CD4-positive, alpha-beta T cell treated with Interleukin-15 for 1 hour (primary cell): Measurements from ENCODE around the gene LRP1-AS.
"Not testable (repeated sequence)": the region's sequence is repeated elsewhere in the genome, so short reads cannot be mapped to it uniquely, and the experiment has no call there.

ENCODE experiments used
- DNase-seq: peaks from one replicate; pipeline ENCODE4 v3.0.0-alpha.2; 2020

LRP1-AS gene

GRCh38 chr12:57138526-57139272, 8.7 kb downstream of the LRP1-AS start:
- no peak for DNase-seq

GRCh38 chr12:57135527-57136326, 11.7 kb downstream of the LRP1-AS start:
- no peak for DNase-seq

- no peak for DNase-seq
Observed at GRCh38 chr12:57134949-57135348, 12.5 kb downstream of the LRP1-AS start.

- DNase-seq, result no peak
Observed at GRCh38 chr12:57133916-57134315, 13.5 kb downstream of the LRP1-AS start.

GRCh38 chr12:57133013-57133569, 14.3 kb downstream of the LRP1-AS start:
- DNase-seq, result no peak

- no peak for DNase-seq
Observed at GRCh38 chr12:57131896-57132744, 15.3 kb downstream of the LRP1-AS start.

- DNase-seq, result no peak
Observed at GRCh38 chr12:57130941-57131340, 16.5 kb downstream of the LRP1-AS start.

GRCh38 chr12:57129889-57130288, 17.5 kb downstream of the LRP1-AS start:
- DNase-seq, result peak; percentile 32

GRCh38 chr12:57129321-57129842, 18.0 kb downstream of the LRP1-AS start:
- DNase-seq, result no peak

GRCh38 chr12:57128519-57129247, 18.7 kb downstream of the LRP1-AS start:
- no peak for DNase-seq

- peak; percentile 78 for DNase-seq
Observed at GRCh38 chr12:57127726-57128518, 19.5 kb downstream of the LRP1-AS start, which contains the start of gene LRP1. Gene LRP1 (plus strand): TSS chr12:57128483. CDS start chr12:57128965, 482 bp downstream.

- DNase-seq, result peak; percentile 70
Observed at GRCh38 chr12:57127101-57127725, 20.2 kb downstream of the LRP1-AS start.

- DNase-seq, result no peak
Observed at GRCh38 chr12:57126561-57126960, 20.9 kb downstream of the LRP1-AS start.

- no peak for DNase-seq
Observed at GRCh38 chr12:57126061-57126460, 21.4 kb downstream of the LRP1-AS start.

- peak; percentile 73 for DNase-seq
Observed at GRCh38 chr12:57124261-57124877, 23.1 kb downstream of the LRP1-AS start.

- DNase-seq, result no peak
Observed at GRCh38 chr12:57123813-57124212, 23.6 kb downstream of the LRP1-AS start.

- not testable (repeated sequence) for DNase-seq
Observed at GRCh38 chr12:57120718-57121117, 26.7 kb downstream of the LRP1-AS start.

- DNase-seq, result no peak
Observed at GRCh38 chr12:57119294-57120085, 27.9 kb downstream of the LRP1-AS start.

- peak; percentile 45 for DNase-seq
Observed at GRCh38 chr12:57118711-57119271, 28.6 kb downstream of the LRP1-AS start.
